Gastroesophageal sphincter (tissue), 3 donors: ENCODE results near the gene ACR.

Experiments
- EP300 ChIP-seq: sonication (generic); formaldehyde crosslinking; IDR thresholded peaks from one replicate; pipeline ENCODE4 v1.6.1; 2017; ENCODE audit warnings: antibody characterized with exemption, mild to moderate bottlenecking
- TF ChIP-seq, protein P1 (sequence below), 4 experiments: fragments of 200-600 bp in 2 of 4; fragments of 450-650 bp in 2 of 4; sonication (generic) in 1 of 4; IDR thresholded peaks; one replicate each; pipeline ENCODE4 v1.5.1; 2017 to 2019; ENCODE audit warnings: antibody characterized with exemption in 4 of 4, mild to moderate bottlenecking in 2 of 4, moderate library complexity in 2 of 4

DNA sequence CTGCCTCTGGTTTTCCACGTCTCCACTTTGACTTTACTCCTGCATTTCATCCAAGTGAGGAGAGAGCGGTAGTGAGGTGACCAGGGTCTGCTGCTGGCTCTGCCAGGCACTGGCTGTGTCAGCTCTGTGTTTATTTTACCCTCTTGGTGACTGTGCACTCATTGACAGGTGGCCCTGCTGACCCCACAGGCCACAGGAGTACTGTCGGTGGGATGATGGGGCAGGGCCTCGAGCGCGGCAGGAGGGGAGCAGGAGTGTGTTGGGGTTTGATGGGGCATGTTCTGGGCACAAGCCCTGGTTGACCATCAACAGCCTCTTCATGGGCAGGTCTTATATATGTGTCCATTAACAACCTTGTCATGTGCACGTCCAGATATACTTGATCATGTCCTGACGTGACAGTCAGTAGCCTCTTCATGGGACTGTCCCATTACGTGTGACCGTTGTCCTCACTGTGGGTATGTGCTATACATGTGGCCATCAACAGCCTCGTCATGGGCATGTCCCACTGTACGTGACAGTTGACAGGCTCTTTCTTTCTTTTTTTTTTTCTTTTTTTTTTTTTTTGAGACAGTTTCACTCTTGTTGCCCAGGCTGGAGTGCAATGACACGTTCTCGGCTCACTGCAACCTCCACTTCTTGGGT lies 31.4 kb upstream of the ACR start:
- TF ChIP-seq, protein P1, sequence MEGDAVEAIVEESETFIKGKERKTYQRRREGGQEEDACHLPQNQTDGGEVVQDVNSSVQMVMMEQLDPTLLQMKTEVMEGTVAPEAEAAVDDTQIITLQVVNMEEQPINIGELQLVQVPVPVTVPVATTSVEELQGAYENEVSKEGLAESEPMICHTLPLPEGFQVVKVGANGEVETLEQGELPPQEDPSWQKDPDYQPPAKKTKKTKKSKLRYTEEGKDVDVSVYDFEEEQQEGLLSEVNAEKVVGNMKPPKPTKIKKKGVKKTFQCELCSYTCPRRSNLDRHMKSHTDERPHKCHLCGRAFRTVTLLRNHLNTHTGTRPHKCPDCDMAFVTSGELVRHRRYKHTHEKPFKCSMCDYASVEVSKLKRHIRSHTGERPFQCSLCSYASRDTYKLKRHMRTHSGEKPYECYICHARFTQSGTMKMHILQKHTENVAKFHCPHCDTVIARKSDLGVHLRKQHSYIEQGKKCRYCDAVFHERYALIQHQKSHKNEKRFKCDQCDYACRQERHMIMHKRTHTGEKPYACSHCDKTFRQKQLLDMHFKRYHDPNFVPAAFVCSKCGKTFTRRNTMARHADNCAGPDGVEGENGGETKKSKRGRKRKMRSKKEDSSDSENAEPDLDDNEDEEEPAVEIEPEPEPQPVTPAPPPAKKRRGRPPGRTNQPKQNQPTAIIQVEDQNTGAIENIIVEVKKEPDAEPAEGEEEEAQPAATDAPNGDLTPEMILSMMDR (IDR thresholded peaks at IDR 0.05) = no peak
- TF ChIP-seq EP300 = no peak
